HEK293T (cell line): ENCODE results near the gene BRD8.

Experiments
- CTCF ChIA-PET: fragments of 350-600 bp; formaldehyde crosslinking; extraction: SDS; loops from one replicate; lab custom pipeline; 2021; ENCODE audit warnings: antibody characterized with exemption, inconsistent platforms; lab: Yijun Ruan, JAX
- POLR2A ChIA-PET: fragments of 350-600 bp; formaldehyde crosslinking; extraction: SDS; loops from one replicate; lab custom pipeline; 2020; ENCODE audit warnings: antibody characterized with exemption, inconsistent platforms; lab: Yijun Ruan, JAX
- DNase-seq: peaks from one replicate; pipeline ENCODE4 v3.0.0; 2012; ENCODE audit warnings: mixed read lengths; ENCODE audit errors: extremely low spot score
- ARNT ChIP-seq: fragments of 450-650 bp; IDR thresholded peaks from 2 replicates; pipeline ENCODE4 v1.6.1; 2017; ENCODE audit warnings: mild to moderate bottlenecking
- BHLHE40 ChIP-seq: fragments of 450-650 bp; IDR thresholded peaks from 2 replicates; pipeline ENCODE4 v1.6.1; 2016; ENCODE audit warnings: mild to moderate bottlenecking, moderate library complexity, borderline replicate concordance
- CTBP1 ChIP-seq: fragments of 450-650 bp; IDR thresholded peaks from 2 replicates; pipeline ENCODE4 v1.6.1; 2016; ENCODE audit warnings: borderline replicate concordance
- ELF4 ChIP-seq: fragments of 450-650 bp; IDR thresholded peaks from 2 replicates; pipeline ENCODE4 v1.6.1; 2017; ENCODE audit warnings: antibody characterized with exemption
- FOXA1 ChIP-seq: fragments of 450-650 bp; IDR thresholded peaks from 2 replicates; pipeline ENCODE4 v1.6.1; 2016; ENCODE audit warnings: mild to moderate bottlenecking
- FOXK2 ChIP-seq: fragments of 450-650 bp; IDR thresholded peaks from 2 replicates; pipeline ENCODE4 v1.6.1; 2016; ENCODE audit warnings: mild to moderate bottlenecking
- FOXM1 ChIP-seq: fragments of 450-650 bp; IDR thresholded peaks from 2 replicates; pipeline ENCODE4 v1.6.1; 2017; ENCODE audit warnings: mild to moderate bottlenecking, borderline replicate concordance
- HDGF ChIP-seq: fragments of 450-650 bp; IDR thresholded peaks from 2 replicates; pipeline ENCODE4 v1.6.1; 2017; ENCODE audit warnings: antibody characterized with exemption, borderline replicate concordance
- L3MBTL2 ChIP-seq: fragments of 450-650 bp; conservative IDR thresholded peaks from 2 replicates; pipeline ENCODE4 v1.6.1; 2016; ENCODE audit warnings: mild to moderate bottlenecking
- LEF1 ChIP-seq: fragments of 450-650 bp; IDR thresholded peaks from 2 replicates; pipeline ENCODE4 v1.6.1; 2017; ENCODE audit warnings: mild to moderate bottlenecking, borderline replicate concordance
- NFRKB ChIP-seq: fragments of 450-650 bp; IDR thresholded peaks from 2 replicates; pipeline ENCODE4 v1.6.1; 2016; ENCODE audit warnings: mild to moderate bottlenecking, moderate library complexity
- SP1 ChIP-seq: fragments of 450-650 bp; IDR thresholded peaks from 2 replicates; pipeline ENCODE4 v1.6.1; 2017
- SUZ12 ChIP-seq: fragments of 450-650 bp; IDR thresholded peaks from 2 replicates; pipeline ENCODE4 v1.6.1; 2016; ENCODE audit warnings: mild to moderate bottlenecking
- TARDBP ChIP-seq: fragments of 450-650 bp; IDR thresholded peaks from 2 replicates; pipeline ENCODE4 v1.6.1; 2016
- ZNF384 ChIP-seq: fragments of 450-650 bp; IDR thresholded peaks from 2 replicates; pipeline ENCODE4 v1.6.1; 2016
- TF ChIP-seq, protein P1 (sequence below): fragments of 450-650 bp; IDR thresholded peaks from 2 replicates; pipeline ENCODE4 v1.6.1; 2016

The BRD8 gene, protein sequence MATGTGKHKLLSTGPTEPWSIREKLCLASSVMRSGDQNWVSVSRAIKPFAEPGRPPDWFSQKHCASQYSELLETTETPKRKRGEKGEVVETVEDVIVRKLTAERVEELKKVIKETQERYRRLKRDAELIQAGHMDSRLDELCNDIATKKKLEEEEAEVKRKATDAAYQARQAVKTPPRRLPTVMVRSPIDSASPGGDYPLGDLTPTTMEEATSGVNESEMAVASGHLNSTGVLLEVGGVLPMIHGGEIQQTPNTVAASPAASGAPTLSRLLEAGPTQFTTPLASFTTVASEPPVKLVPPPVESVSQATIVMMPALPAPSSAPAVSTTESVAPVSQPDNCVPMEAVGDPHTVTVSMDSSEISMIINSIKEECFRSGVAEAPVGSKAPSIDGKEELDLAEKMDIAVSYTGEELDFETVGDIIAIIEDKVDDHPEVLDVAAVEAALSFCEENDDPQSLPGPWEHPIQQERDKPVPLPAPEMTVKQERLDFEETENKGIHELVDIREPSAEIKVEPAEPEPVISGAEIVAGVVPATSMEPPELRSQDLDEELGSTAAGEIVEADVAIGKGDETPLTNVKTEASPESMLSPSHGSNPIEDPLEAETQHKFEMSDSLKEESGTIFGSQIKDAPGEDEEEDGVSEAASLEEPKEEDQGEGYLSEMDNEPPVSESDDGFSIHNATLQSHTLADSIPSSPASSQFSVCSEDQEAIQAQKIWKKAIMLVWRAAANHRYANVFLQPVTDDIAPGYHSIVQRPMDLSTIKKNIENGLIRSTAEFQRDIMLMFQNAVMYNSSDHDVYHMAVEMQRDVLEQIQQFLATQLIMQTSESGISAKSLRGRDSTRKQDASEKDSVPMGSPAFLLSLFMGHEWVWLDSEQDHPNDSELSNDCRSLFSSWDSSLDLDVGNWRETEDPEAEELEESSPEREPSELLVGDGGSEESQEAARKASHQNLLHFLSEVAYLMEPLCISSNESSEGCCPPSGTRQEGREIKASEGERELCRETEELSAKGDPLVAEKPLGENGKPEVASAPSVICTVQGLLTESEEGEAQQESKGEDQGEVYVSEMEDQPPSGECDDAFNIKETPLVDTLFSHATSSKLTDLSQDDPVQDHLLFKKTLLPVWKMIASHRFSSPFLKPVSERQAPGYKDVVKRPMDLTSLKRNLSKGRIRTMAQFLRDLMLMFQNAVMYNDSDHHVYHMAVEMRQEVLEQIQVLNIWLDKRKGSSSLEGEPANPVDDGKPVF

DNA sequence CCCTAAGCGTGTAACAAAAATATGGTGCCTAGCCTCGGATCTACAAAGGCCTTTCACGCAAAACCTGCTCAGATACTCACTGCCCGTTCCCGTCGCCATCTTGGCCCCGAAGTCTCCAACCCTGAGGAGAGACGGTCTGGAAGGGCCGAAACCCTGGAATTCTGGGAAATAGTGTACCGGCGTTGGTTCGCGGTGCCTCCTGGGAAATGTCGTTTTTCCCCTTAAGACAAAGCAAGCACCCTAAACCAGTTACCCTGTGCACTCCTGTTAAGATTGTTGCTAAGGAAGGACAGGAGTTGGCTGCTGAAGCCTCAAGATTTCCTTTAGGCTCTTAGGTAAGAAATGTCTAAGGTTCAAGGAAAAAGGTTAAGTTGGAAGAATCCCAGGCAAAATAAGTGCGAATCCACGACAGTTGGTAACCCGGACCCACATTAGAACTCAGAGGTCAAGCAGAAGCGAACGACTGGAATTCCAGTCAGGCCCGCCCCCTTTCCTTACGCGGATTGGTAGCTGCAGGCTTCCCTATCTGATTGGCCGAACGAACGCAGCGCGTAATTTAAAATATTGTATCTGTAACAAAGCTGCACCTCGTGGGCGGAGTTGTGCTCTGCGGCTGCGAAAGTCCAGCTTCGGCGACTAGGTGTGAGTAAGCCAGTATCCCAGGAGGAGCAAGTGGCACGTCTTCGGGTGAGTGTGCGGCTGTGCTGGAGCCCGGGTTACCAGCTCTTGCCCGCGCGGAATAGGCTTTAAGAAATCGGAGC lies at the start of gene BRD8, which contains the start of gene KIF20A:
BRD8 (minus strand) TSS at position 115 of the 761 bp plus-strand sequence; CDS start at position 99, 16 bp downstream.
KIF20A (plus strand) TSS at position 597 of the 761 bp plus-strand sequence. CDS start 569 bp downstream, outside the sequence.
- ChIA-PET CTCF (interaction anchor here (0.6 to 1.8 kb wide), 10 partner anchors 26 to 324 kb away, joined by 3 to 6 read pairs (median 4); no protein-coding TSS in a partner anchor), POLR2A (interaction anchor here (0.6 to 2.6 kb wide), 26 partner anchors 9 to 326 kb away, joined by 3 to 19 read pairs (median 5); partner anchors contain the start of genes CDC23, CDC25C, FAM53C and KDM3B)
- no peak for TF ChIP-seq CTBP1
- no peak for TF ChIP-seq ZNF384
- no peak for TF ChIP-seq FOXA1
- TF ChIP-seq, protein P1, sequence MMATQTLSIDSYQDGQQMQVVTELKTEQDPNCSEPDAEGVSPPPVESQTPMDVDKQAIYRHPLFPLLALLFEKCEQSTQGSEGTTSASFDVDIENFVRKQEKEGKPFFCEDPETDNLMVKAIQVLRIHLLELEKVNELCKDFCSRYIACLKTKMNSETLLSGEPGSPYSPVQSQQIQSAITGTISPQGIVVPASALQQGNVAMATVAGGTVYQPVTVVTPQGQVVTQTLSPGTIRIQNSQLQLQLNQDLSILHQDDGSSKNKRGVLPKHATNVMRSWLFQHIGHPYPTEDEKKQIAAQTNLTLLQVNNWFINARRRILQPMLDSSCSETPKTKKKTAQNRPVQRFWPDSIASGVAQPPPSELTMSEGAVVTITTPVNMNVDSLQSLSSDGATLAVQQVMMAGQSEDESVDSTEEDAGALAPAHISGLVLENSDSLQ: peak; percentile 38; the same call in 1 of the 2 replicates
- TF ChIP-seq L3MBTL2: peak; percentile 85
- TF ChIP-seq FOXM1: peak; percentile 99
- no peak for TF ChIP-seq TARDBP
- TF ChIP-seq BHLHE40: no peak
- TF ChIP-seq ARNT: no peak
- 0 out of 2 replicates have a peak, but pooled peaks have one; percentile 23 for TF ChIP-seq ELF4
- TF ChIP-seq LEF1: no peak
- peak; percentile 63; the same call in 1 of the 2 replicates for TF ChIP-seq NFRKB
- no peak for TF ChIP-seq SP1
- peak; percentile 58 for TF ChIP-seq SUZ12
- DNase-seq: peak; percentile 89

GRCh38 chr5:138226910-138227309 lies 48.5 kb upstream of the BRD8 start:
- CTCF ChIA-PET: no interaction called here
- TF ChIP-seq FOXK2 (no peak), HDGF (no peak), SP1 (no peak), FOXA1 (no peak), CTBP1 (no peak), LEF1 (no peak)
- TF ChIP-seq, protein P1: no peak
- POLR2A ChIA-PET: no interaction called here
- DNase-seq: no peak

GRCh38 chr5:138224712-138225111 lies 46.3 kb upstream of the BRD8 start:
- TF ChIP-seq SP1: no peak
- ChIA-PET POLR2A (interaction anchor here (1.0 to 5.4 kb wide), 3 partner anchors 11 to 113 kb away, joined by 4 to 31 read pairs (median 4); partner anchors contain the start of genes CDC23, CDC25C and FAM53C), CTCF (interaction anchor here (1.4 to 4.1 kb wide), 2 partner anchors 51 to 58 kb away, joined by 6 to 27 read pairs; no protein-coding TSS in a partner anchor)
- no peak for DNase-seq

GRCh38 chr5:138223532-138223931 lies 45.1 kb upstream of the BRD8 start:
- POLR2A ChIA-PET: interaction anchor here (1.0 to 5.4 kb wide), 3 partner anchors 10 to 114 kb away, joined by 4 to 31 read pairs (median 6); partner anchors contain the start of genes CDC23, CDC25C and FAM53C

More at GRCh38 chr5:138223532-138223931, 45.1 kb upstream of the BRD8 start:
- CTCF ChIA-PET: interaction anchor here (0.5 to 4.1 kb wide), 15 partner anchors 9 to 281 kb away, joined by 3 to 27 read pairs (median 4); partner anchors contain the start of genes CDC23 and GFRA3
- no peak for TF ChIP-seq ZNF384
- TF ChIP-seq, protein P1: no peak
- TF ChIP-seq L3MBTL2: no peak
- no peak for TF ChIP-seq ELF4
- TF ChIP-seq LEF1: no peak
- TF ChIP-seq SP1: no peak
- TF ChIP-seq FOXK2: no peak
- no peak for TF ChIP-seq BHLHE40
- TF ChIP-seq TARDBP: no peak
- no peak for DNase-seq
